G401.6 (cell line): ENCODE data around the gene SYT7.

Experiments
- FAIRE-seq: peaks from 2 replicates; lab custom pipeline; 2012; peaks lifted over from hg19 to GRCh38; lab: Jason Lieb, UNC

SYT7 gene

DNA sequence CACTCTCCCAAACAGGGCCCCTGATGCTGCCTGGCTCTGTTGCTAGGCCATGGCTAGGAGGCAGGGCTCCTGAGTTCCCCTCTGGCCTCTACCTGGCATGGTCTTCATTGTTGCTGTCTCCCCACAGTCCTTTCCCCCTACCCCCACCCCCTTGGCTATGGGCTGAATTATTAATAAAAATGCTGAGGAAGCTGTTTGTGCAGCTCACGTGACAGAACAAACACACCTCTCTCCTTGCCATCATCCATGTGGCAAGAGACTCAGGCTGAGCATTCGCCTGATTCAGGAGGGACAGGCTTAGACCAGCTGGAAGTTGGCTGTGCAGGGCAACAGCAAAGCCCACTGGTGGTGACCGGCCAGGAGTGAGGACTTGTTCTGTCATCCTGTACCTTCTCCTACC is 4.2 kb upstream of the SYT7 start:
- FAIRE-seq: no peak

DNA sequence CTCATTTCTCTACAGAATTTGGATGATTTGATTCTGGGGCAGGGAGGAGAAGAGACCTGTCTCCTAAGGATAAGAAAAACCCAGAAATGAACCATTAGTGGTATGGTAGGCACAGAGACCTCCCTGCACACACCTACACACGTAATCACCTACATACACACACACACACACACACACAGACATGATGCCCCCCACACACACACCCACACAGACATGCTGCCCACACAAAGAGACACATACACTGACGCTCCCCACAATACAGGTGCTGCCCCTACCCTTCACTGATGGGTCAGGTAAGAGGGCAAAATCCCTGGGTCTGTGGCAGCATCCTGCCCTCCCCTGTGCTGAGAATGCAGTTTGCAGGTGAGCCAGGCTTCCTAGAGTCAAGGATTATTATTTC is 1.1 kb upstream of the SYT7 start:
- no peak for FAIRE-seq

DNA sequence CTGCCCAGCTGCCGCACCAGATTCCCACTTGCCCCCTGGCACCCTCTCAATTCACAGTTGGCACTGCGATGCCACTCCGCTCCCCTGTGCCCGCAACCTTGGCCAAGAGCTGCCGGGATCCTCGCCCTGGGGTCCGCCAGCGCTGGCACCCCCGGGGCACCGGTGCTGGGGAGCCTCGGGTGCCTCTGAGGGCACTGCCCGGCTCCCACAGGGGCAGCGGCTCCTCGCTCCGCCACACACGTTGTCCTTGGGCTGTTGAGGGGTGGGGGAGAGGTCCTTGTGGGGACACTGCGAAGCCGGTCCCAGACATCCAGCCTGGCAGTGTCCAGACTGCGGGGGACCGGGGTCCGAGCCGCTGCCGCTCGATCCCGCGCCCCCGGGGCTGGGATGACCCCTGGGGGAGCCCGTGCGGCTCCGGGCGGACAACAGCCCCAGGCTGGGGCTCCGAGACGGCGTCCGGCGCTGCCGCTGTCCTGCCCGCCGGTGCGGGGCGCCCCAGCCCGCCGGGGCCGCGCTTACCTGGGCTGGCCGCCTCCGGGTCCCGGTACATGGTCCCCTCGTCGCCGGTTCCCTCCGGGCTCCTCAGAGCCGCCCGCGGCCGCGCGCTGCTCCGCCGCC is 496 bp downstream of the SYT7 start:
- no peak for FAIRE-seq

DNA sequence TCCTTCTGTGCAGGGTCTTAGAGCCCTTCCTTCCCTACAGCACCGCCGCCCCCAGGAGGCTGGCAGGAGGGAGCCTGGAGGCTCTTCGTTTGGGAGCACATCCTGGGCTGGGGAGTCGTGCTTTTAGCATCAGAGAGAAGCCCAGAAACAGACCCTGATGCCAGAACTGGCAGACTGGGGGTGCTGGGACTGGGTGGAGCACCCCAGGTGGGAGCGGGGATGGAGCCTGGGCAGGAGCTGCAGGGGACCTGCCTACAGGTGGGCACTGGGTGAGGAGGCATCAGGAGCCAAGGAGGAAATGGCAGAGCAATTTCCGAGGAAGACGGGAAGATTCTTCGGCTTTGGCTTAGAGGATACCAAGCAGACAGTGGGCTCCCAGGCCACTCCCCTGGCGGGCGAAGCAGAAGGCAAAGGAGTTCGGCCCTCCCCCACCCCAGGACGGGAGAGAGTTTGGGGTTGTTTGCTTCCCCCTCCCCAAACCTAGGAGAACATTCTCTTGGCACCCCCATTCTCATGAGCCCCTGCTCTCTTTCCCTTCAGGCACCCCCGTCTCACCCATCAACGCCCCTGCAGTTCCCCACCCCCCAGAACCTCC is 1.1 kb downstream of the SYT7 start:
- FAIRE-seq: no peak

DNA sequence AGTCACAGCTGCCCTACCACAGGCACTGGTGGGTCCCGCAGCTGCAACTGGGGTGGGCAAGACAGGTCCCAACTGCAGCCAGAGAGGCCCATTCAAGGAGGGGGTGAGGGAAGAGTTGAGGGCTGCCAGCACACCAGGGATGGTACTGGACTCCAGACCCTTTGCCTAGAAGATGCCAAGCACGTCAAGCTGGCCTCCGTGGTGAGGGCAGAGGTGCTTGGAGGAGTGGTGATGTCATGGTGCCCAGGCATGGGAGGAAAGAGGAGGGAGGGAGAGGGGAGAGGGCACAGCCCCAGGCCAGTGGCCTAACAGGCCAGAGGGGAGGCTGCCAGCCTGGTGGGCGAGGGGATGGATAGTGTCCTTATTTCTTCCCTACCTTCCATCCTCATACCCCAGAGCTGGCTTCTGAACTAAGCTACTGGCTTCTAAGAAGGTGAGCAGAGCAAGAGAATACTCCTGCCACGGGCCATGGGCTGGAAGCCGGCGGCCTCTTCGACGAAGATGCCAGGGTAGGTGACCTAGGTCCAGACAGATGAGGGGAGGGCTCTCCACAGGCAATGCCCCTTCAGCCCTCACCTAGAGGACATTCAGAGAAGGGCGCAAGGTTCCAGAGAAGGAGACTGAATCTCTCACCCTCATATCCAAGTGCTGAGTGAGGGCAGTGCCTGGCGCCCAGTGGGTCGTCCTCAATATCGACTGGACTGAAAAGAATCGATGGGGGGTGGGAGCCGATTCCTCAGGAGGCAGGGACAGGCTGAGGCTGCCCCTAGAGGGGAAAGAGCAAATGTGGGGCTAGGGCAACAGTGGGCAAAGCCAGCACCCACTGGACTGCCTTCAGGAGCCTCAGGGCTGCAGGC is 1.8 kb downstream of the SYT7 start:
- FAIRE-seq: no peak

DNA sequence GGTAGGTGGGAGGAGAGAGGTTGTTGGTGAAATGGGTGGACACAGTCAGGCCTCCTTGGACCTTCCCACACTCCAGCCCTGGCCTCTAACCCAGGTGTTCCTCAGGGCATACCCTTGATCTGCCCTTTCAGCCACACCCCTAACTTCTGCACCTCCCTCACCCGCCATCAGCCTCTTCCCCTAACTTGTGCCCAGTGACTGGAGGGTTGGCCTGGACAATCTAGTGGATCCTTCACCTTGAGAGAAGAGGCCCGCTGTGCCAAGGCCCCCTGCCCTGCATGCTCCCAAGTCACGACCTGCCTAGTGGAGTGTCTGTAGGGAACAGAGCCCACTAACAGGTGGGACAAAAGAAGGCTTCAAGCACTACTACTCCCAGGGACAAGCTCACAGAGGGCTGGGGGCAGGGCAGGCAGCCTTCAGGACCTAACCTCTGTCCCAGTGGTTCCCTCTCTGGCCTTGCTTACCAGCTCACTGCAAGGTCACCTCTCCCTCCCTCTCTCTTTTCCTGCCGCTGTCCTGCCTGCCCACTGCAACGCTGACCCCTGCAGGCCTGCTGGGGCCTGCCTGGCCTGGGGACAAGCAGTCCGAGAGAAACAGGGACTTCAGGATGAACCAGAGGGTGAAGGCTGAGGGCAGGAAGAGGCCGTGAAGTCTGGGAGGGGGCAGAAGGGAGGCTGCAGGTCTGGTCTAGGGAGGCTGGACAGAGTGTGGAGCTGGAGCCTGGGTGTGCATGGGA is 3.3 kb downstream of the SYT7 start:
- FAIRE-seq: no peak

DNA sequence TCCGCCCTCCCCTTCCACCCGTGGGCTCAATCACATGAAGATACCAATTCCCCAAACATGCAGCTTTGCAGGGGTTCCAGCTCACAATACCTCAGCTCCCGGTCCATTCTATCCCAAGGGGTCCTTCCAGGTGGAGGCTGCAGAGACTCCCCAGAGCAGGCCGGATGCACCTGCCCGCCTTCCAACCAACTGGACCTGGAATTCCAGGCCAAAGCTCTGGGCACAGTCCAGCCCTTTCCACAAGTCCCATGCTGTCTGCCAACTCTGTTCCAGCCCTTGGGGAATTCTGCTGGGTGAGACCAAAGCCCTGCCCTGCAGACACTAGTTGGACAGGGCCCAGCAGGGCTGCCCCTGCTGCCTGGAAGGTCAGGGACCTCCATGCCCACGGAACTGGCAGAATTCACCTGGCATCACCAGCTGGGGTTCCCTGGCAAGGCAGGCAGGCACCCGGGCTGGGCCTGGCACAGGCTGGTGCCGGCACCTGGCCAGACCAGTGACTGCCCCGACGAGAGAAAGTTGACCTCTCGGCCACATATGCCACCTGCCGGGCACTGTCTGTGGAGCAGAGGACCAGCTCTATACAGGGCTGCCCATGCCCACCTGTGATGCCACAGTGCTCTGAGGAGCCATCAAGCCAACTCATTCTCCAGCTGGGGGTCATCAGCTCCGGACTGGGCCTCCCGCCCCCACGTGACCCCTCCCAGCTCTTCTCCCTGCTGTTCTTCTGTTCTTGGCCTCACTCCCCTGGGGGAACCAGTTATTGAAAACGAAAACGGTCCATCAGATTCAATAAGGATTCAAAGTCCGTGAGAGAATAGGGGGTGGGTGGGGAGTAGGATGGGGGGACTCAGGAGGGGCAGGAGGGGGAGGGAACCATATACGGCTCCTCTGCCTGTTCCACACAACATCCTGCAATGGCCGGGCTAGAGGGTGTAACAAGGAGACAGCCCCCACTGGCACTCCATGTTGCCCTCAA is 4.7 kb downstream of the SYT7 start:
- FAIRE-seq: no peak

DNA sequence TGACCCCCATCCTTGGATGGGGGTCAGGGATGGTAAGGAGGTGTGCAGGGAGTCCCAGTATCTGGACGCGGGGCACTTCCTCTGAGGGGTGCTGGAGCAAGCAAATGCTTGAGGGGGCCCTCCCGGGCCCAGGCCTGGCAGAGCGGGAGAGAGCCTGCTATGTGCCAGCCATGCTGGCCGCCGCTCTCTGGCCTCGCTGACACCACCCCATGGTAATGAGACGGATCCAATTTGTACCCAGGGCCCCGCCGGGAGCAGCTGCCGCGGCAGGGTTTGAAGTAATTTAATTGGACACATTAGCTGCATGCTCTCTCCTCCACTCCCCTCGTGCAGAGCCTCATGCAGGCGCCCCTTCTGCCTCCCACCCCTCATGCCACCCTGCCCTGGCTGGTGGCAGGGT is 6.3 kb downstream of the SYT7 start:
- FAIRE-seq: no peak

DNA sequence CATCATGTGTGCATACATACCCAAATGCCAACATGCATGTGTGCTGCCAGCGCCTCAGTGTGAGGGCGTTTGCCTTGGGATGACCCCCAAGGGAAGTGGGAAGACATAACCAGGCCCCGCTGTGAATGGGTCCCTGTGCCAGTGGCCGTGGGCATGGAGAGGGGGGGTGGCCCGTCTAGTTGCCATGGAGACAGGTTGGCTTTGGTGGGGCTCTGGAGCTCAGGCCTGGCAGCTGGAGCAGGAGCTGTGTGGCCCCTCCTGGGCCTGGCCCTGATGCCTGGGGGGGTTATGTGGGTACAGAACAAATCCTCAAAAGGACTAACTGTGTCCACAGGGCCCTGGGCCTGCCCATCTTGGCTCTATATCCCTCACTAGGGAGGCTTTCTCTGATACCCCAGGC is 8.0 kb downstream of the SYT7 start:
- no peak for FAIRE-seq

DNA sequence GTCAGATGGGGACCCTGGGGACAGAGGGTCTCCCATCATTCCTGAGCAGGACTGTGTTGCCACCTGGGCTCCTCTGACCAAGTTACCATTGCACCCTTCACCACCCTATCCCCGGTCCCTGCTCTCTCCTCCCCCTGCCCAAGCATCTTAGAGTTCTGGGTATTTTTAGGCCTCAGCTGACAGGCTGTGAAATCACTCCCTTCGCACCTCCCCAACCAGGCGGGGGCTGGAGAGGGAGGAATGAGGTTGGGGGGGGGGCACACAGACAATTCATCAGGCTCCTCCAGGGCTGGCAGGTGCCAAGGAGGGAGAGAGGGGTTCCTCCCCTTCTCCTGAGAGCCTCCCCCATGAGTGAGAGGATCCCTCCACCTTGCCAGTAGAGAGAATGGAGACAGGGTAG is 9.0 kb downstream of the SYT7 start:
- no peak for FAIRE-seq

DNA sequence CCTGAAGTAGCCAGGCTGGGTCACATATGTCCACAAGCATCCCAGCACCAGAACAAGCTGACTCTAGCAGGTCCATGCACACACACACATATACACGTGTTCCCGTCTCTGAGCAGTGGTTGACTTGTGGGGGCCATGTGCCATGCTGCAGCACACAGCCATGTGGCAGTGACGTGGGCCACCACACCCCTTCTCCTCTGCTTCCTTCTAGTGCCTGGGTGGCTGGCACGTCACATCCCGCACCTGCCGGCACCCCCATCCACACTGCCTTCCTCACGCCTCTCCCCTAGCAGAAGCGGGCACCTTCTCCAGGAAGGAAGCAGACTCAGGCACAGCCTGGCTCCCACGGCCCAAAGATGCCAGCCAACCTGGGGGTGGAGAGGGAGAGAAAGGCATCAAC is 9.5 kb downstream of the SYT7 start:
- no peak for FAIRE-seq

DNA sequence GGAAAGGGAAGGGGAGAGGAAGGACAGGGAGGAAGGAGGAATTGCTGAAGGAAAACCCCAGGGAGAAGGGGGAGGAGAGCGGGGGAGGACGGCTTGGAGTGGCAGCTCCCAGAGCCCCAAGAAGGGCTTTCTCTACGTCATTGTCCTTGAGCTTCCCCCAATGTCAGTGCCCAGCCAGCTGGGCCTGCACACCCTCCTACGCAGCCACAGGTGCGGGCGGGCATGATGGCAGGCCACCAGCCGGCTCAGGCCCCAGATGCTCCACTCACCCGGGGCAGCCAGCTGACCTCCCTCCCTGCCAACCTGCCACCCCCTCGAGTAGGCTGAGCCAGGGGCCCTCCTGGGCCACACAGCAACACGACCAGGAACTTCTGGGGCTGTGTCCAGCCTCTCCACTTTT is 11.2 kb downstream of the SYT7 start:
- no peak for FAIRE-seq

DNA sequence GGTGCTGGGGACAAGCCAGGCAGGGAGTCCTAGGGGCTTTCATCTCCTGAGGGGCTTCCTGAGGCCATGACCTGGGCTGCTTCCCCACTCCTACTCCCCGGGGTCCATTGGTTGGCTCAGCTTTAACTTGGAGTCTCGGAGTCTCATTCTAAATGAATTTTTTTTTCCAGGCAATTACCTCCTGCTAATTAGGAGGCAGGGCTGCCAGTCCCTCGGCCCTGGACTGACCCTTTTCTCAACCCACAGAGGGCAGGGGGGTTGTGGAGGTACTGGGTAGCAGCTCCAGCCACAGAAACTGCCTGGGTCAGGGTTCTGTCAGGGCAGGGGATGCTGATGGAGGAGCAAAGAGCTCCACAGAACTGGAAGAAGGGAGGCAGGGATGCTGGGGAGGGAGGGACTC is 11.9 kb downstream of the SYT7 start:
- no peak for FAIRE-seq

DNA sequence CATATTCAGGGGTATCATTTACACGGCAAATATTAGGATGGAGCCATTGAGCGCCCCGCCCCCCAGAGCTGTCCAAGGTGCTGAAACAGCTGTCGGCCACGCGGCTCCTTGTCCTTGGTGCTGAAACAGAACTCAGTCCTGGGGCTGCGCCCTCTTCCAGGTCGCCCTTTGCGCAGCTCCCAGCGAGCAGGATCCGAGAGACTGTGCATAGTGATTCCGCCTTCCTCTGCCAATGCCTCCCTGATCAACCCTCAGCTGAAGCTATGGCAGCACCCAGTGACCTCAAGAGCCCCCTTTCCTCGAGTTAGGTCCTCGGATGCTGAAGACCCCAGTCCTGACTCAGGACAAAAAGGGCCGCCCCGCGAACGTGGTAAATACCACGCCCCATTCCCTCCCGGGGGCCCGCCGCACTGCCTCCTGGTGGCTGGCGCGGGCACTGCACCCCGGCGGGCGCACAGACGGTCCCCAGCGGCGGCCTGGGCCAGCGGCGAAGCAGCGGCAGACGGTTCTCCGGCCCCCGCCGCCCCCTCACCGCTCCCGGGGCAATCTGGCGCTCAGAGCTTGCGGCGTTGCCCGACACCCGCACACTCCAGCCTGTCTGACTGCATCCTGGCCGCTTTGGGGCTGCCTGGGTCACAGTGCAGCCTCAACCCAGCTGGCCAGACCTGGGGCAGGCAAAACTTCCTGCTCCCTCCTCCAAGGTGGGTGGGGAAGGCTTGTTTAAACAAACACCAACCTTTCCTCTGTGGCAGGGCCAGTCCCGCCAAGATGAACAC is 13.4 kb downstream of the SYT7 start:
- no peak for FAIRE-seq

DNA sequence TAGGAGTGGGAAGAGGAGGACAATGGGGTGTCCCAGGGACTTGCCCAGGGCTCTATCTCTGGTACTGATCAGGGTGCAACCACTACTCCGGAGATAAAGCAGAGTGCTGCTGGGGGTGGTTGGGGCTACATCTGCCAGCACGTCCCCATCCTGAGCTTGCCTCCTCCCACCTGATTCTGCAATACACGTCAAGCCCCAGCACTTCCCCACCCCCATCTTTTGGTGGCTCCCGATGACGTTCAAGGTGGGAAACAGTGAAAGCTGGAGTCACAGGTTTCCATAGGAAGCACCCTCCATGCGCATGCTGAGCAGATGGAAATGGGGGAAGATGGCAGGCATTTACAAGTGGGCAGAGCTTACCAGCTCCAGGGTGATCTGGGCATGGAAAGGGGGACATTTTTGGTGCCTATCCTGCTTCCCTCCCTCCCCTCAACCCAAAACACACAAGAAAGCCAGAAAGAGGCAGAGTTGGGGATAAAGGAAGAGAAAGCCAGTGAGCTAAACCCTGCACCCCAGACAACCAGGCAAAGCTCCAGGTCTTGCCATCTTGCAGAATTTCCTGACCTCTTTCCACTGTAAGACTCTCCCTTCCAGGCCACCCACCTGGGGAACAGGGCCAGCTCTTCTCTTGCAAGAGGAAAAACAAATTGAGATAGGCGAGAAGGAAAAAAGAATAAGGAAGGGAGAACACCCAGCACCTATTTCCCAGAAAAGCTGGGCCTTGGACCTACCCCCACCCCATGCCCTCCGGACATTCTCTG is 15.8 kb downstream of the SYT7 start:
- no peak for FAIRE-seq

DNA sequence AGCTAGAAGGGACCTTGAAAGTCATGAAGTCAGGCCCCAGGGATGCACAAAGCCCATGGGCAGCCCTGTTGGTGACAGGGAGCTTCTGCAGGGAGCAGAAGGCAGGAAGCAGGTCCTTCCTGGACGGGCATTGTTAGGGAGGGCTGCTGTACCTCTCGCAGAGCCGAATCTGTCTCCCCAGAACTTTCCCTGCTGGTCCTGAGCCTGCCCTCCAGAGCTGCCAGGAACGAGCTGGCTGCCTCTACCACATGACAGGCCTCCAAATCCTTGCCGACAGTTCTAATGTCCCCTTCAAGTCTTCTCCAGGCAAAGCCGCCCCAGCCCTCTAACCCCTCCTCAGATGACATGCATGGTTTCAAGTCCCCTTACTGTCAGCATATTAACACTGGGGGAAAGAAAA is 20.1 kb downstream of the SYT7 start:
- no peak for FAIRE-seq

DNA sequence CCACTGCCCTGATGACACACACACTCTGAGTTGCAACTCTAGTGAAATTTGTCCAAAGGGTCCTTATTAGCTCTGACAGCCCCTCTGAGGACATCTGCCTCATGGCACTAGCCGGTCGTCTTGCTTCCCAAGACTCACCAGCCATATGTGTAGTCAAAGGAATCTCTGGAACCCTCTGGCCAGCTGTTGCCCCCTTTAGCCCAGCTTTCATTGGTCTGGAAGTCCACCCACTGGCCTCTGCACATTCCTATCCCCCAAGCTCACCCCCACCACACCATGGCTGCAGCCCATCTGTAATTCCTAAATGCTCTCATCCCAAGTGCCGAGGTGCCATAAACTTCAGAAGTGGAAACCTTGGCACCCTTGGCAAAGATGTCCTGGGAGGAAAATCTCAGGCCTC is 24.3 kb downstream of the SYT7 start:
- FAIRE-seq: no peak

DNA sequence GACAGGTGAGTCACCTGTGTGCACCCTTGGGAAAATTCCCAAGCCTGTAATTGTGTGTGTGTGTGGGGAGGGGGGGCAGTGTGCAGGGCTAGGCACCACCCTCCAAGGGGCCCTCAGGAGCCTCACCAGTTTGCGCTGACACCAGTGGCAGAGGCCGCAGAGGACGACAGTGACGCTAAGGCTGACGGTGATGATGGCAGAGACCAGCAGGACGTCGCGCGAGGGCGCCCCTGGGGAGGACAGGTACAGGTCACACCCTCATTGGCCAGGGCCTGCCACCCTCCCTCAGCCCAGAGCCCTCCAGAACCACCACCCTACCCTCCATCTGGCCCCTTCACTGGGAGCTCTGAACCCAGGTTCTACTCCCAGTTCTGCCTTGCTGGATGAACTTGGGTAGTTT is 24.9 kb downstream of the SYT7 start:
- FAIRE-seq: no peak

DNA sequence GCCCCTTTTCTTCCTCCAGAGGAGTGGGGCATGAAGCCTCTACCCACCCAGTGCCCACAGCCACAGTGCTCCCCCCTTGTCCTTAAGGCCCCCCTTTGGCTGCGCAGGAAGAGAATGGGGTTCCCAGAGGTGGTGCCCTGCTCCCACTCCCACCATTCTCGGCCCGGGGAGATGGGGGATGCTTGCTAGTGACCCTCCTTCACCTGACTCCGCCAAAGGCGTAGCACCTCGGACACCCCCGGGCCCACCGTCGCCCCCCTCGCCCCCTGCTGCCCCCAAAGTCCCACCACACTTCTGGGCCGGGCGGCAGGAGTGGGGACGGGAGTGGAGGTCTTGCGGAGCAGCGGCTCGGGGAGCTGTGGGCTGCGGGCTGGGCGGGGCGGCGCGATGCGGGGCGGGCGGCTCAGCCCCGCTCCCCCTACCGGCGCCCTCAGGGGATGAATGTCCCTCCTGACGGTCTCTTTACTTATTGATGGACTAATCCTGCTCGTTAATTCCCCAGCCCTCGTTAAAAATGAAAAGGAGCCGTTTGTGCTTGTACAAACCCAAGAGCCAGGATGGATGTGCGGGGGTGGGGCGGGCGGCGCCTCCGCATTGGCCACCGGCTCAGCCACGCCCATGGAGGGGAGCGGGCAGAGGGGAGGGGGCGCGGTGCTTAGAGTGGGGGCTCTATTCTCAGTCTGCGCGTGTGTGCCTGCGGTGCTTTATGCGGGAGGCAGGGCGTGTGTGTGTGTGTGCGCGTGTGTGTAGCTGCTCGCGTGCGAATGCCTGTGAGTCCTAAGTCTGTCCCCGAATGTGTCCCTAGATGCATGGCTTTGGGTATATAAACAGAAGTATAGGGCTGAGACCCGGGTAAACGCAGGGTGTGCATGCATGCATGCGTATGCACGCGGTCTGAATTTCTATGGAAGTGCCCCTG is 25.6 kb downstream of the SYT7 start:
- no peak for FAIRE-seq
